ENCODE measurements around the gene OR4N5. TPM values are rescaled to one million over a fixed set of nuclear protein-coding genes. Genes with fewer than 3 reads are reported as not detected.

Gene OR4N5
- total RNA-seq, 2 donors from 2014 or later = not detected

- intact Hi-C loops (cut with DNase I) = no loop called here
- DNase-seq (no peak), ATAC-seq (no peak)
Measured at GRCh38 chr14:20191396-20191795, 52.8 kb downstream of the OR4N5 start.

GRCh38 chr14:20194101-20194500 is 55.5 kb downstream of the OR4N5 start:
- intact Hi-C loops (cut with DNase I) = no loop called here
- DNase-seq (no peak), ATAC-seq (no peak)

Other genes with a start within 250 kb of the OR4N5 start
- not detected for gene OR4K5, start 218.2 kb upstream of the OR4N5 start, total RNA-seq
- not detected for gene OR4K1, start 207.9 kb upstream of the OR4N5 start, total RNA-seq
- gene OR4K15, start 163.2 kb upstream of the OR4N5 start, total RNA-seq = not detected
- not detected for gene OR4Q2, start 136.7 kb upstream of the OR4N5 start, total RNA-seq
- not detected for gene OR4K14, start 119.5 kb upstream of the OR4N5 start, total RNA-seq
- gene OR4K13, start 102.8 kb upstream of the OR4N5 start, total RNA-seq = not detected
- gene OR4L1, start 78.8 kb upstream of the OR4N5 start, total RNA-seq = not detected
- under 1 TPM in 1 of 2 donors, not detected in 1; 0.05 TPM for gene OR4K17, start 28.1 kb upstream of the OR4N5 start, total RNA-seq
- not detected for gene OR11G2, start 52.1 kb downstream of the OR4N5 start, total RNA-seq
- gene OR11H6, start 84.9 kb downstream of the OR4N5 start, total RNA-seq = not detected
- gene OR11H7, start 90.2 kb downstream of the OR4N5 start, total RNA-seq = not detected
- gene OR11H4, start 100.5 kb downstream of the OR4N5 start, total RNA-seq = not detected
- 10 to 100 TPM in 1 of 2 donors, 1 to 10 TPM in 1; 7.6 to 13.3 TPM for gene TTC5, start 167.1 kb downstream of the OR4N5 start, total RNA-seq
- gene CCNB1IP1, start 194.5 kb downstream of the OR4N5 start, total RNA-seq = 10 to 100 TPM; 41.0 to 49.2 TPM
- 10 to 100 TPM; 12.5 to 13.6 TPM for gene PARP2, start 204.8 kb downstream of the OR4N5 start, total RNA-seq

Measured in left cardiac atrium (tissue), 4 donors.